HK-2 (cell line): ENCODE results near the gene NKAIN4.

Experiments
- DNase-seq: peaks from one replicate; pipeline ENCODE4 v3.0.0-alpha.2; 2018; ENCODE audit not compliant: unreplicated experiment

NKAIN4 gene

DNA sequence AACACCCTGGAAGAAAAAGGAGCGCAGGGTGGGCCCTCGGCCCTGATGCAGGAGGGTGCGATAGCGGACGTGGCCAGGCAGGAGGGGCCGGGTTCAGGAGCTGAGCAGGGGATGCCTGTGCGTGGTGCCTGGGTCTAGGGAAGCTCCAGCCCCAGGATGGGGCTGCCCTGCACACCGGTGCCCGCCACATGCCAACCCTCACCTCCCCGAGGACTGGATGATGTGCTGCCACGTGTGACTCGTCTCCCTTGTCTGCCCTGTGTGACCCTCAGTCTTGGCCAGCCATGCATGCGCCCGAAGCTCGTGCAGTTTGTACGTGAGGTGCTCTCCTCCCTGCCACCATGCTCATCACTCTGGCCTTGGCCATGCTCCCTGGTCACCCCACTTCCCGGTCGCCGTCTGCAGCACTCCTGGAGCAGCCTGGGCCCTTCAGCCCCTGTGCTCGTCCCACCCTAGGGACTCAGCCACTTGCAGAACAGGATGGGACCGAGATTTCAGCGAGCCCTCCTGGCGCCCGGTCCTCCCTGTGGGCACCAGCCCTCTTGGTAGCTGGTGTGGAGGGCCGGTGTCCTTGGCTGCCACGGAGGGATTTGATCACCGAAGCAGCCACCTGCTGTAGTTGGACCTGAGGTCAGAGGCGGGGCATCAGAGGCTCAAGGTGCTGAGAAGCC is 34.5 kb upstream of the NKAIN4 start:
- no peak for DNase-seq

DNA sequence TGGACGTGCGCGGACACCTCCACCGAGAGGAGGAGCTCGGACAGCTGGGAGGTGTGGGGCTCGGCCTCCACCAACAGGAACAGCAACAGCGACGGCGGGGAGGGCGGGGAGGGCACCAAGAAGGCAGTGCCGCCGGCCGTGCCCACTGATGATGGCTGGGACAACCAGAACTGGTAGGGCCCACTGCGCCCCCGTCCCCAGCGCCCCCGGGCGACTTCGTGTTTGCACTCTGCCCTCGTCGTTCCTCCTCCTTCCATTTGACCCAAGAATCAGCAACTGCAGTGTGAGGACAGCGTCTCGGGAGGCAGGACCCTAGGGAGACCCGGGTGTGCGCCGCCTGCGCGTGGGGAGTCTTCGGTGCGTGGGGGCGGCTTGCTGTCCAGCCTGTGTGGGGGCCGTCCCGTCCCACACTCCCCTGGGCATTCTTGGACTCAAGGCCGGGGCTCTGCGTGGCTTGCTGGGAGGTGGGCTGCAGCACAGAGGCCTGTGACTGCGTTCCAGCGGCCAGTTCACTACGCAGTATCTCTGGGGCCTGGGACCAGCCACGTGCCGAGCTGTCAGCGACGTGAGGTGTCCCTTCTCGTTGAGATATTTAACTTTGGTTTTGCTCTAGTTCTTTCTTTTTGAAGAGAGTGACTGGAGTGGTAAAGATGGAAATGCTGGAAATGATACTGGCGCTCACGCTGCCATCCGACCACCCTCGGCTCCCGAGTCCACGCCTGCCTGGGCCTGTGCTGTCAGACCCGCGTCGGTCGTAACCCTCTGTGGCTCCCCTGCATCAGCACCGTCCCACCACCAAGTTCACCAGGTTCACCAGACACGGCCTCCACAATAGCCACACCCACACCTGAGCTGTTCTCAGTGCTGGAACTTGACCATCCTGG is 33.7 kb upstream of the NKAIN4 start:
- DNase-seq = no peak

DNA sequence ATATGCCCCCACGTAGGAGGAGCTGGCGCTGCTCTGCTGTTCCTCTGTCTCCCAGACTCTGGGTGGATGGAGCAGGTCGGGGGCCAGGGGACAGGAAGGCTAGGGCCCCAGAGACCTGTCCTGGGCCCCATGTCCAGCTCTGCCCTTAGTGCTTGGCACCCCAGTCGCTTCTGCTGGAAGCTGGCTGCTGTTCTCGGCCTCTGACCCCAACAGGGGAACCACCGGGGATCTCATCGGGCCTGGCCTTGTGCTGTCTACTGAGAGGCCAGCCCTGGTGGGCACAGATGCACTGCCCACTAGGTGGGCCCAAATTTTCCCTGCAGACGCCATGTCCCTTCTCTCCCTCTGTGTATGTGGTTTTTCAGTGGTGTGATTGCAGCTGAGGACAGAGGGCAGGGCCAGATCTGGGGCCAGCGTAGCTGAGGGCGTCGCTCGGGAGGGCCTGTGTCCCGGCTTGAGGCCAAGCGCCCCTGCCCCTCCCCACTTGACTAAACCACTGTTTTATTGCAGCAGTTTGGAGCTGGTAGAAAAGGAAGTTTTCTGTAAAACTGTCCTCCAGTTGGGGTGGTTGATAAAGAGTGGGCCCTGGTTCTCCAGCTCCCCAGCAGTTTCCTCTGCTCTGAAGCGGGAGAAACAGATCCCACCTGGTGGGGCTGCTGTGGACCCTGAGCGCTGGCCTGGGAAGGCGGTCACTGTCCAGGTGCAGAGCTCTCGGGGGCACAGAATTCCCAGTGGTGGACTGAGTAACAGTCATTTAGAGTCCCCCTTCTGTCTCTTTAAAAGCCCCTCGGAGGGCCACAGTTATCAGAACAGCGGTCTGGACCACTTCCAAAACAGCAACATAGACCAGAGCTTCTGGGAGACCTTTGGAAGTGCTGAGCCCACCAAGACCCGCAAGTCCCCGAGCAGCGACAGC is 32.8 kb upstream of the NKAIN4 start:
- no peak for DNase-seq

DNA sequence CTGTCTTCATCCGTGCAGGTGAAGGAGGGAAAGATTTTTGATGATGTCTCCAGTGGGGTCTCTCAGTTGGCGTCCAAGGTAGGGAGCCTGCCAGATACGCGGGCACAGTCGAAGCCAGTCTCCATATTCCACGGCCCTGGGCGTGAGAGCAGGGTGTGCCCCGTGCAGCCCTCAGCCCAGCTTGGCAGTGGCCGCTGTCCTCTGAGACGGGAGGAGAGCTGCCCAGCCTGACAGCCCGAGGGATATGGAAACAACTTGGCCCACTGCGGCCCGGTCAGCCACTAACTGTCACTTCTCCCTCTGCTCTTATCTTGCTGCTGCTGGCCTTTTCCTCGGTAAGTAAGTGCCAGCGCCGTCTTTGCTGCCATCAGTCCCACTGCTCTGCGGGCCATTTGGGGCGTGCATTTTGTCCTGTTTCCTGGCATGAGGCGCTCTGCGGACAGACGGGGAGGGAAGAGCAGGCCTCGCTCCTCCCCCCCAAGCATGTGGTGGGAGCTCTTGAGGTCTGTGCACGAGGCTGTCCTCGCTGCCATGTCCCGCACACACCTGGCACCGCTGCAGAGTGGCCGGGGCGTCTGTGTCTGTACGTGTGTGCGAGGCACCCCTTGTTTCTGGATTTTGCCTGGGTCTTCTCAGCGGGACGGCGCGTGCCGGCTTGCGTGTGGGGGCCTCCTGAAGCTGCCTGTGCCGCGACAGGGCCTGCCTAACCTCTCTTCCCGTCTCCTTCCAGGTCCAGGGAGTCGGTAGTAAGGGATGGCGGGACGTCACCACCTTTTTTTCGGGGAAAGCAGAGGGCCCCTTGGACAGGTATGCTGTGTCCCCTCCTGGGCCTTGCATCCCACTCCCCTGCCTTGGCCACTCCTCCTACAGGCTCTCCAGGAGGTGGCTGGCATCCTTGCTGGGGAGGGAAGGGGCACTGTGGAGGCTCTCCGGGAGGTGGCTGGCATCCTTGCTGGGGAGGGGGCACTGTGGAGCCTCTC is 31.7 kb upstream of the NKAIN4 start:
- DNase-seq = no peak

DNA sequence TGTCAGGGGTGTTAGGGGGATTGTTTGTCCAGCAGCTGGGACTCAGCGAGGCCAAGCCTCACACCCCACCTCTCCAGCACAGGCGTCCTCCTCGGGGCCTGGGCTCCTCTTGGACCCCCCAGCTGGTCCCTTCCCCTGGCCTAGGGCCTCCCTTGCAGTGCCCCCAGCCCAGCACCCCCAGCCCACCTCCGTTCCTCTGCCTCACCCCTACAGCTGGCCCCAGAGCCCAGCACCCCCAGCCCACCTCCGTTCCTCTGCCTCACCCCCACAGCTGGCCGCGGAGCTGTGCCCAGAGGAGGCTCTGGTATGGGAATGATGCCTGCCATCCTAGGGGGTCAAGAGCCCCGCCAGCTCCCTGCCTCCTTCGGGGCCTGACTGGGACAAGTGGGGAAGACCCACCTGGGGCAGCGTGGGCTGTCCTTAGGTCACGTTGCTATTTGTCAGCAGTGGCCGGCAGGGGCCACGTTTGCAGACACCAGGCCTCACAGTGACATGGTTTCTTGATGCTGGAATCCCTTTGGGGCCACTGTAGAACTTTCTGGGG is 30.8 kb upstream of the NKAIN4 start:
- DNase-seq = no peak

DNA sequence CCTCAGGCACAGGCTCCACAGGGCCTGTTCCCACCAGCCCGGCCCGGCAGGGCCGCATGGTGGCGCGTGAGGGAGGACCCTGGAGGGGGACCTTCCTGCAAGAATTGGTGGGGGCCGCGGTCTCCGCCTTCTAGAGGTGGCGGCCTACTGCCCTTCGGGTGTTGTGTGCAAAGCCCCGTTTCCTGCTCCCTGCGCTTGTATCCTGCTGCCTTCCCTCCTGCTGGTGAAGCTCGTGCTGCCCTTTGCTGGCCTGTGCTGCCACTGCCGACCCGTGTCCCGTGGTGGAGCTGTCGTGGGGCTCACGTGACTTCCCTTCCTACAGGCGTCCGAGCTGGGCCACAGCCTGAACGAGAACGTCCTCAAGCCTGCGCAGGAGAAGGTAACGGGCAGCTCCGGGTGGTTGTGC is 30.3 kb upstream of the NKAIN4 start:
- no peak for DNase-seq

DNA sequence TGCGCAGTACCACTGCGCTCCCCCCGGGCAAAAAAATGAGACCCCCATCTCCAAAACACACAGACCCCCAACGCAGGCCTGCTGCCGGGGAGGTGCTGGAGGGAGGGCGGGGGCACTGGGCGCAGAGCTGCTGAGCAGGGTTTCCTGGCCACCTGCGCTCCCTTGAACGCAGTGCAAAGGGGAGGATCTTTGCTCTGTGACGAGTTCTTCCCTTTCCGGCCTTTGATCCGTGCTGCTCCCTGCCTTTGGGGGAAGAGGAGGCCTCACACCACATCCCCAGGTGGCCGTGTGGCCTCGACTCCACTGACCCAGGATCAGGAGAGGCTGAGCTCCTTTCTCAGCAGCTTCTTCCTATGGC is 29.8 kb upstream of the NKAIN4 start:
- no peak for DNase-seq

DNA sequence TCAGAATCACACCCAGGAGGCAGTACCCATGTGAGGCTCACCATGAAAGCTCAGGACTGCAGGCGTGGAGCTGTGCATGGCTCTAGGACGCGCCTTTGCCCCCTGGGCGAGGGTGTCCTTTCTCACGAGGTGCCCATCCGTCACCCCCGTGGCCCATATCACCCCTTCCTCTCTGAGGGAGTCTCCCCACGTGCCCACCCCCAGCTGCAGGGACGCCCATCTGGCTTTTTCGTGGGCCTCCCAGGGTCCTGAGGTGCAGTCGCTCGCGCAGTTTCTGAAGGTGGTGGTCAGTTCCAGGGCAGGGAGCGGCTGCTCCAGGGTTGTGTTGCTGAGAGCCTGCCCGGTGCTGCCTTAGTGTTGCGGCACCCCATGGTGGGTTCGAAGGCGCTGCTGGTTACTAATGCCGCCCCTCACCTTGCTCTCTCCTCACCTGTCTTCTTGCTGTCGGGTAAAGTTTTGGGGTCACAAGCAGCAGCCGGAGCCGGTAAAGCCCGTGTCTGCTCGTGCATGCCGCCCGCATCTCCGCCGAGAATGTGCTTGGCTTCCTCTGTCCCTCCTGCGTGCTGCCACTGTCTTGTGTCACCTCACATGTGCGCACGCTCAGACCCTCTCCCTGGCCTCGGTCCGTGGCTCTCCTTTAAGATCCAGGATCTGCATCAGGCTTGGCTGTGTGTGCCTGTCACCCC is 29.3 kb upstream of the NKAIN4 start:
- no peak for DNase-seq

DNA sequence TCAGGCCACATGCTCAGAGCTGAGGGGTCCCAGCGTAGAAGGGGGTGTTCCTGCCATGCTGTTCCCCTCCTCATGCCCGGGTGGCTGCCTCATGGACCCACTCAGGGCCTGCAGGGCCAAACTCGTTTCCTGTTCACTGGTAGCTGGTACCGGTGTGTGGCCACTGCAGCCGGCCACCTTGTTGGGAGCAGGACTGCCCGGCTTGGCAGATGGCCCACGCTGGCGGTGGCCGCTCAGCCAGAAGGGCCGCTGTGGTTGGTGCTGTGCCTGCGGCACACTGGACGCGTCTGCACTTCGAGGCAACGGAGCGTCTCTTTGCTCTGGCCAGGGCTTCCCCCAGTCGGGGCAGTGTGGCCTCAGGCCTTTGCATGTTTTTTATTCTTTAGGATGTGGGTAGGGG is 28.7 kb upstream of the NKAIN4 start:
- no peak for DNase-seq

DNA sequence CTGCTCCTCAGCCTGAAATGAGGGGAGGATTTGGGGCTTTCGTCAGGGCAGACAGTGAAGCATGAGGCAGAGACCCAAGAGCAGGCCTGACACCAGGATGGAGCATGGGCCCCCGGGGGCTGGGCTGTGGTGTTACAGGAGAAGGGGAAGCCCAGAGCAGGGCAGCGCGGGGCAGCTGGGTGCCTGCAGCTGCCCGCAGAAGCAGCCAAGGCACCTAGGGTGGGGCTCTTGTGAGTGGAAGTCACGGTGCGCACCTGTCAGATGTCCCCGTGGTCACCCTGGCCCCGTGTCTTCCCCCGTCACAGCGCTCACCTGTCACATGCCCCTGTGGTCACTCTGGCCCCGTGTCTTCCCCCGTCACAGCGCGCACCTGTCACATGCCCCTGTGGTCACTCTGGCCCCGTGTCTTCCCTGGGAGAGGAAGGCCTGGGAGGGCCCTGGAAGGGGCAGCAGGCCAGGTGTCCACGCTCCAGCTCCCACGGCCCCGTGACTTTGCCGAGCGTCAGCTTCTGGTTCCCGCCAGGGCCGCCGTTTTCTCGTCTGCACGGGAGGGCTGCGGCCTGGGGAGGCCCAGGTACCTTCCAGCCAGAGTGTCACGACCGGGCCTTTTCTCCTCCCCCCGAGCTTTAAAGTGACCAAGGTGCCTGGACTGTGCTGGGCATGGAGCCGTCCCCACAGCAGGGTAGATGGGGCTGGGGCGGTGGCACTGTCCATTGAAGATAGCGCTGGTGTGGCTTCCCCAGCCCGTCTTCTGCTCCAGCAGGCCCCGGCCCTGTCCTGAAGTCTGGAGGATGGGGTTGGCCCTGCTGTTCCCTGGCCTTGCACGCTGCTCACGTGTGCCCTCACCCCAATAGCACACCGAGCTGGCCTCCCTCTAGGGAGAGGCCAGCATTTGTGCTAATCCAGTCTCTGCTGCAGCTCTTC is 27.7 kb upstream of the NKAIN4 start:
- DNase-seq = no peak

DNA sequence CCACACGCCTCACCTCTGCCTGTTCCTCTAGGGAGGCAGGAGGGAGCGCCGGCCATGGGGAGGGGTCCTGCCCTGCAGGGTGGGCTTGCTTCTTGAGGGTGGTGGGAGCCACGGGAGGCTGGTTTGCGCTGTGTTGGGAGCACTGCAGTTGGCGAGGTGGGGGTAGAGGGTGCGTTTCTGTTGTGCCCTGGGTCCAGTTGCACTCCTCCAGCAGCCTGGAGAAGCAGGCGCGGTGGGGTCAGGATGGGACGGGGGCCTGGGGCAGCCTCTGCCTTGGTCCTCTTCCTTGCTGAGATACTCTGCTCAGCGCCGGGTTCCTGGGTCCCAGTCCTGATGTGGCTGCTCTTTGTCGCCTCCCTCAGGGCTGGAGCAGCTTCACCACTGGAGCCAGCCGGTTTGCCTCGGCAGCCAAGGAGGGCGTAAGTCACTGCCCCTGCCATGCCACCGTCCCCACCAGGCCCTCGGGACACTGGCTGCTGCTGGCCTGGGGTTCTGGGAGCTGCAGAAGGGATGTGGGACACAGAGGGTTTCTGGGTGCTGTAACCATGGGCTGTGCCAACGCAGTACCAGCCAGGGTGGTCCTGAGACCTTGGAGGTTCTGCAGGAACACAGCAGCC is 26.8 kb upstream of the NKAIN4 start:
- no peak for DNase-seq

DNA sequence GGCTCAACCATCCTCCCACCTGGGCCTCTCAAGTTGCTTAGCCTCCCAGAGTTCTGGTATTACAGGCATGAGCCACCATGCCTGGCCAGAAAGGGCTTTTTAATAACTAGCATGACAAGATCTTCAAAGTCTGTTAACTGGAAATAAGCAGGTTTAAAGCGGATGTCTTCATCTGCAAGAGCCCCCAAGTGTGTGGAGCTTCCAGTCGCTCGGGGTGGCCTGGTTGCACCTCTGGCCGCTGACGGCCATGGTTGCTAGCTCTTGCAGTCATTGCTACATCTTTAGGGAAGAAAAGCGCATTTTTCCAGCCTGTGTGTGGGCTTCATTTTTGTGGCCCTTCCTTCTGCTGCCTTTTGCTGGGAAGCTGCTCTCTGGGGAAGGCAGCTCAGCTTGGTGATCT is 26.1 kb upstream of the NKAIN4 start:
- DNase-seq = no peak

DNA sequence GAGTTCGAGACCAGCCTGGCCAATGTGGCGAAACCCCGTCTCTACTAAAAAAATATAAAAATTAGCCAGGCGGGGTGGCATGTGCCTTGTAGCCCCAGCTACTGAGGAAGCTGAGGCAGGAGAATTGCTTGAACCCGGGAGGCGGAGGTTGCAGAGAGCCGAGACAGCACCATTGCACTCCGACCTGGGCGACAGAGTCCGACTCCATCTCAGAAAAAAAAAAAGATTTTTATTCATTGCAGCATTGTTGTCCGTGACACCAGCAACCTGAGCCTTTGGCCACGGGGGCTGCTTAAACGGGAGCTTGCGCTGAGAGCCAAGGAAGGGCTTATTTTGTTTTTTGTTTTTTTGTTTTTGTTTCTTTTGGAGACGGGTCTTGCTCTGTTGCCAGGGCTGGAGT is 25.7 kb upstream of the NKAIN4 start:
- no peak for DNase-seq

DNA sequence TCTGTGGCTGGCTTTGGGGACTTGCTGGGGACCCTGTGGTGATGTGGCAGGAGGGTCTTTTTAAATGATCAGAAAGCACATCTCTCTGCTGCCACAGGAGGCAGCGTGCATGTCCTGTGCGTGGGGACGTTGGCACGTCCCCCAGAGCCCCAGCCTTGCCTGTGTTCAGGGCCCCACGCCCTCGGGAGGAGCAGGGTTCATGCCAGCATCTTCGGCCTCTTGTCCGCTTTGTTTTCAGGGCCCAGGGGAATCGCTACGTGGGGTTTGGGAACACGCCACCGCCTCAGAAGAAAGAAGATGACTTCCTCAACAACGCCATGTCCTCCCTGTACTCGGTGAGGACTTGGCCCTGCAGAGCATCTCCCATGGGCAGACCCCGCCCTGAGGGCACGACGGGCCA is 24.4 kb upstream of the NKAIN4 start:
- DNase-seq = no peak

DNA sequence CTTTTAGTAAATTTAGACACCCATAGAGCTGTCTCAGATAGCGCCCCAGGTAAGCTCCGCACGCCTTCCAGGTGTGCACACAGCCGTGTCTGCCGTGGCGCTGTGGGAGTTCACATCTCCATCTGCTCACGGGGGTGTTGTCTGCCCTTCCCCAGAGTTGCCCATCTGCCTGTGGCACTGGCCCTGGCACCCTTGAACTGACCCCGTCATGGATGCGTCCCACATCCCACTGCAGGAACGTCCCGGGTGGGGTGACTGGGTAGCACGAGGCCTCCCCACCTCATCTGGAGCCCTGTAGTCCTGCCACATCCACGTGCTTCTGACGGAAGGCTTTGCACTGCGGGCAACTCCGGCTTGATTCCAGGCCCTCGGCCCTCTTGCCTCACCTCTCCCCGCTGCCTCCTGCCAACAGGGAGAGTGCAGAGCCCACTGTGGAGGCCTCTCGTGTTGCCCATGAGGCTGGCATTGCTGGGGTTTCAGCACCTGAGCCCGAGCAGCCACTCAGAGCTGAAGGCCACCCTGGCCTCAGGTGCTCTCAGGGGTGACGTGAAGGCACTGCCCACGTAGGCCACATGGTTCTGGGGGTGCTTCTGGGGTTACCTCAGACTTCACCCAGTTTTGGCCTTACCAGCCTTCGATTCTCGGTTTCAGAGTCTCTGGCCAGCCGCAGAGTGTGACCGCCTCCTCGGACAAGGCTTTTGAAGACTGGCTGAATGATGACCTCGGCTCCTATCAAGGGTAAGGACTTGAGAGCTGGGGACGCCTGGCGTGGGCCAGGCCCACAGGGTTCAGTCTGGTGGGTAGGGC is 23.4 kb upstream of the NKAIN4 start:
- no peak for DNase-seq

DNA sequence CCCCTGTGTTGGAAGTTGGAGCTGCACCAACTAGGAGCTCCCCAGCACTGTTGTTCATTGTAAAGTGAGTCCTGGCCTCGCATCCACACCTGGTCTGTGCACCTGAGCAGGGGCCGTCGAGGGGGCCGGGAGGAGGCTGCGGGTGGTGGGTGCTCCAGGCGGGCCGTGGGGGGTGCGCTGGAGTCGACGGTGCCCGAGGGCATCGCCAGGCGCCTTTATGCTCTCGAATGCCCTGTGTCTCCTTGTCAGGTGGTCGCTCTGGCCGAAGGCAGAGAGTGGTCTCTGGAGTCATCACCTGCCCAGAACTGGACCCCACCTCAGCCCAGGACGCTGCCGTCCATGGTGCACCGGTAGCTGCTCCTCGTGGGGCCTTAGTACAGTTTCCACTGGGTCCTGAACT is 22.7 kb upstream of the NKAIN4 start:
- no peak for DNase-seq

DNA sequence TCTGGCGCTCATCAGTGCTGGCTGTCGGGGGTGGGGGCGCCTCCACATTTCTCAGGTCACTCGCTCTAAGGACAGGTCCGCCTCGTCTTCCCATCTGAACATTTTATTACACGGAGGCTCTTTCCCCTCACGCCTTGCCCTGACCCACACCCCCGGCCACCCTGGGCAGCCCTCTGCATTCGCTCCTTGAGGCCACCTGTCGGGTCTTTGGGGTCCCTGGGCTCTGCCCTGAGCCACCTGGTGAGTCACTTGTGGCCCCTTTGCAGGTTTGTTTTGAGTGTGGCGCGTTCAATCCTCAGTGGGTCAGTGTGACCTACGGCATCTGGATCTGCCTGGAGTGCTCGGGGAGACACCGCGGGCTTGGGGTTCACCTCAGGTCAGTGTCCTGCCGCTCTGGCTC is 21.6 kb upstream of the NKAIN4 start:
- no peak for DNase-seq
